Lung (tissue), 12 donors: ENCODE results near the gene SPOP. TPM values are rescaled to one million over a fixed set of nuclear protein-coding genes. Genes with fewer than 3 reads are reported as not detected.

Experiments
- ATAC-seq: fragments of 200-7000 bp; cut with Tn5 transposase; one replicate; pipeline ENCODE4 v1.9.1; 2020; ENCODE audit warnings: moderate number of reproducible peaks; ENCODE audit not compliant: insufficient read depth, low FRiP score
- DNase-seq, 3 donors: peaks; one replicate each; pipeline ENCODE4 v3.0.0-alpha.2; 2013 to 2017
- H3K27ac ChIP-seq, 2 donors: one replicate each; pipeline ENCODE4 v1.5.1; 2013; ENCODE audit warnings: mild to moderate bottlenecking in 2 of 2, moderate library complexity in 2 of 2, control low read depth in 1 of 2, inconsistent platforms in 1 of 2, low read depth in 1 of 2, low read length in 1 of 2
- H3K27me3 ChIP-seq, 3 donors: one replicate each; pipeline ENCODE4 v1.5.1; 2013; ENCODE audit warnings: low read length in 2 of 3; ENCODE audit not compliant: control insufficient read depth in 3 of 3, insufficient read depth in 3 of 3
- H3K36me3 ChIP-seq, 4 donors: one replicate each; pipeline ENCODE4 v1.5.1; 2013; ENCODE audit warnings: low read length in 4 of 4, mild to moderate bottlenecking in 1 of 4, moderate library complexity in 1 of 4; ENCODE audit not compliant: control insufficient read depth in 4 of 4, insufficient read depth in 4 of 4
- H3K4me1 ChIP-seq, 5 donors: one replicate each; pipeline ENCODE4 v1.5.1; 2013; ENCODE audit warnings: low read length in 5 of 5, mild to moderate bottlenecking in 2 of 5, moderate library complexity in 1 of 5; ENCODE audit not compliant: control insufficient read depth in 5 of 5, insufficient read depth in 5 of 5
- H3K4me3 ChIP-seq: one replicate; pipeline ENCODE4 v1.5.1; 2013; ENCODE audit warnings: mild to moderate bottlenecking, control low read depth, moderate library complexity
- H3K9ac ChIP-seq, 2 donors: one replicate each; pipeline ENCODE4 v1.5.1; 2013; ENCODE audit warnings: low read length in 2 of 2, control low read depth in 1 of 2; ENCODE audit not compliant: insufficient read depth in 1 of 2
- H3K9me3 ChIP-seq, 4 donors: one replicate each; pipeline ENCODE4 v1.5.1; 2013; ENCODE audit warnings: low read length in 3 of 4, mild to moderate bottlenecking in 1 of 4, moderate library complexity in 1 of 4; ENCODE audit not compliant: control insufficient read depth in 4 of 4, insufficient read depth in 3 of 4
- CTCF ChIP-seq: IDR thresholded peaks from 2 replicates; pipeline ENCODE4 v1.5.1; 2012; ENCODE audit warnings: mild to moderate bottlenecking; ENCODE audit errors: control extremely low read depth, extremely low read depth
- WGBS, 2 donors: extraction: QIAGEN DNeasy Blood & Tissue Kit; methylation state at CpG; one replicate each; pipeline ENCODE4 v1.1.7; 2013; 5-methylcytosine and 5-hydroxymethylcytosine counted together
- polyA plus RNA-seq, 2 donors: library from polyadenylated mRNA; stranded (reverse); fragments of 200-250 nt; gene quantifications; one replicate each; pipeline ENCODE4 v1.2.1, GENCODE V29; 2013
- total RNA-seq, 2 donors: library from RNA; depleted of rRNA in 1 of 2; stranded (reverse); fragments of >200 nt in 1 of 2; gene quantifications; one replicate each; pipeline ENCODE4 v1.2.1, GENCODE V29; 2014 to 2021
- donor health status: control.
- donor health status: control.
- donor health status: Bipolar disorder and iron deficiency.
- donor health status: healthy.
- donor health status: DM: yes; HTN: yes; CAD: no.

SPOP gene
- total and polyA plus RNA-seq, 4 donors: 28.7 to 98.0 (median 64.6) TPM

GRCh38 chr17:49583226-49583625, 94.7 kb downstream of the SPOP start:
- DNase-seq: no peak
- Histone ChIP-seq H3K36me3 (peaks cover 0 to 3% (median 0%) of the 10 kb centered on the region in 4 donors), H3K27me3 (peaks cover 0 to 2% (median 0%) of the 10 kb centered on the region in 3 donors), H3K4me1 (no peaks in the 10 kb centered on the region), H3K27ac (no peak overlapping the region), H3K9ac (no peak overlapping the region), H3K4me3 (no peak overlapping the region), H3K9me3 (no peaks in the 10 kb centered on the region)
- WGBS, 2 donors: 96 to 97% methylated on average over 5 of the region's 5 CpGs
- no peak for TF ChIP-seq CTCF
- no peak for ATAC-seq

- no peak for ATAC-seq
- WGBS, 2 donors: 86 to 97% methylated on average over 8 of the region's 8 CpGs
- H3K27ac ChIP-seq: no peak overlapping the region
- peaks cover 0 to 4% (median 2%) of the 10 kb centered on the region in 3 donors for H3K27me3 ChIP-seq
- peaks cover 0 to 3% (median 0%) of the 10 kb centered on the region in 4 donors for H3K36me3 ChIP-seq
- H3K9me3 ChIP-seq: no peaks in the 10 kb centered on the region
- no peak overlapping the region for H3K4me3 ChIP-seq
- no peak for DNase-seq
- no peaks in the 10 kb centered on the region for H3K4me1 ChIP-seq
- H3K9ac ChIP-seq: no peak overlapping the region
- TF ChIP-seq CTCF: no peak
Observed at GRCh38 chr17:49582789-49583188, 95.1 kb downstream of the SPOP start.

GRCh38 chr17:49582055-49582722, 95.7 kb downstream of the SPOP start:
- 88 to 91% methylated on average over 12 of the region's 12 CpGs for WGBS, 2 donors
- Histone ChIP-seq H3K27me3 (peaks cover 0 to 8% (median 8%) of the 10 kb centered on the region in 3 donors), H3K4me3 (no peak overlapping the region), H3K4me1 (peaks cover 0 to 3% (median 0%) of the 10 kb centered on the region in 5 donors), H3K27ac (no peak overlapping the region), H3K36me3 (peaks cover 0 to 3% (median 0%) of the 10 kb centered on the region in 4 donors), H3K9ac (no peak overlapping the region), H3K9me3 (no peaks in the 10 kb centered on the region)
- no peak for DNase-seq
- ATAC-seq: no peak
- TF ChIP-seq CTCF: no peak
